Glomerular endothelial cell (primary cell): Measurements from ENCODE around the gene KLK2. TPM values are rescaled to one million over a fixed set of nuclear protein-coding genes. Genes with fewer than 3 reads are reported as not detected.
"Not testable (repeated sequence)": the region's sequence is repeated elsewhere in the genome, so short reads cannot be mapped to it uniquely, and the experiment has no call there.

Source experiments
- DNase-seq: peaks from one replicate; pipeline ENCODE4 v3.0.0-alpha.2; 2011; ENCODE audit warnings: low read depth, low spot score; ENCODE audit errors: extremely low read depth
- total RNA-seq: library from RNA; depleted of rRNA; stranded (reverse); fragments of >200 nt; gene quantifications from 2 replicates; pipeline ENCODE4 v1.2.3, GENCODE V29; 2015

KLK2 gene
- total RNA-seq, 1 donor from 2014 or later, result not detected

GRCh38 chr19:50891253-50891625 is 18.0 kb downstream of the KLK2 start:
- DNase-seq, result no peak

GRCh38 chr19:50893047-50893736 is 20.0 kb downstream of the KLK2 start:
- DNase-seq, result no peak

GRCh38 chr19:50894478-50895356 is 21.5 kb downstream of the KLK2 start:
- no peak for DNase-seq

GRCh38 chr19:50896089-50896590 is 22.9 kb downstream of the KLK2 start:
- not testable (repeated sequence) for DNase-seq

GRCh38 chr19:50896591-50897190 is 23.5 kb downstream of the KLK2 start:
- no peak for DNase-seq

- no peak for DNase-seq
Measured at GRCh38 chr19:50897191-50897607, 24.0 kb downstream of the KLK2 start.

GRCh38 chr19:50897612-50898011 is 24.4 kb downstream of the KLK2 start:
- no peak for DNase-seq

- DNase-seq, result no peak
Measured at GRCh38 chr19:50898018-50898417, 24.8 kb downstream of the KLK2 start.

- no peak for DNase-seq
Measured at GRCh38 chr19:50899569-50899968, 26.3 kb downstream of the KLK2 start.

- DNase-seq, result no peak
Measured at GRCh38 chr19:50902640-50903039, 29.4 kb downstream of the KLK2 start.

GRCh38 chr19:50906217-50906616 is 33.0 kb downstream of the KLK2 start:
- no peak for DNase-seq

- DNase-seq, result no peak
Measured at GRCh38 chr19:50908336-50908735, 35.1 kb downstream of the KLK2 start.

- no peak for DNase-seq
Measured at GRCh38 chr19:50909240-50910070, 36.2 kb downstream of the KLK2 start.

- DNase-seq, result no peak
Measured at GRCh38 chr19:50910722-50911121, 37.5 kb downstream of the KLK2 start.

GRCh38 chr19:50911206-50912101 is 38.2 kb downstream of the KLK2 start, which contains the start of gene KLK4:
Gene KLK4, minus strand, starts transcription at chr19:50911395. Its CDS starts 657 bp downstream, at chr19:50910738.
- no peak for DNase-seq

GRCh38 chr19:50912102-50912599 is 38.9 kb downstream of the KLK2 start:
- no peak for DNase-seq

GRCh38 chr19:50912727-50913716 is 39.8 kb downstream of the KLK2 start:
- no peak for DNase-seq

GRCh38 chr19:50916069-50916468 is 42.8 kb downstream of the KLK2 start:
- DNase-seq, result no peak
